ENCODE data around the gene EFNA3.

The EFNA3 gene

GRCh38 chr1:155136748-155137147 lies 58.1 kb downstream of the EFNA3 start:
- DNase-seq, result no peak
